HepG2 (cell line): Measurements from ENCODE around the gene PAPPA.

Source experiments
- EZH2 ChIP-seq: conservative IDR thresholded peaks from 2 replicates; pipeline ENCODE4 v1.6.1; 2012; ENCODE audit warnings: mild to moderate bottlenecking, low read depth, low read length, moderate library complexity
- POLR2A ChIP-seq, 2 experiments: IDR thresholded peaks; 2 replicates each; pipeline ENCODE4 v1.6.1; 2011; ENCODE audit warnings: low read depth in 2 of 2, low read length in 2 of 2, mild to moderate bottlenecking in 1 of 2, moderate library complexity in 1 of 2; ENCODE audit not compliant: insufficient read depth in 1 of 2
- SMAD9 ChIP-seq: sonication (generic); formaldehyde crosslinking; IDR thresholded peaks from 2 replicates; pipeline ENCODE4 v1.5.1; 2020; ENCODE audit warnings: mild to moderate bottlenecking, missing genetic modification reagents
- SRSF9 ChIP-seq: fragments of 200-400 bp; formaldehyde crosslinking; IDR thresholded peaks from 2 replicates; pipeline ENCODE4 v1.6.1; 2018; ENCODE audit warnings: borderline replicate concordance, mild to moderate bottlenecking, low read depth, low read length; ENCODE audit not compliant: insufficient read depth, poor library complexity, severe bottlenecking
- ZFX ChIP-seq: sonication (generic); formaldehyde crosslinking; IDR thresholded peaks from 2 replicates; pipeline ENCODE4 v1.4.0; 2020; ENCODE audit warnings: mild to moderate bottlenecking, low read depth, missing genetic modification reagents, moderate library complexity
- ZNF354B ChIP-seq: sonication (generic); formaldehyde crosslinking; IDR thresholded peaks from 2 replicates; pipeline ENCODE4 v1.8.0; 2022; ENCODE audit warnings: mild to moderate bottlenecking, missing genetic modification reagents

- no peak for TF ChIP-seq SMAD9 (CRISPR knock-in tag)
- no peak for TF ChIP-seq ZNF354B (CRISPR knock-in tag)
- no peak for TF ChIP-seq POLR2A (IDR thresholded peaks at IDR 0.05; ENCODE audit: insufficient read depth in 1 of 2, low read depth in 2 of 2, low read length in 2 of 2)
- TF ChIP-seq ZFX (CRISPR knock-in tag): no peak
- TF ChIP-seq SRSF9: no peak
- no peak for TF ChIP-seq EZH2
These were observed 149.7 kb downstream of the PAPPA start for GRCh38 chr9:116303270-116303669.
